ENCODE data around the gene GCN1. TPM values are rescaled to one million over a fixed set of nuclear protein-coding genes. Genes with fewer than 3 reads are reported as not detected.

GCN1 gene, protein sequence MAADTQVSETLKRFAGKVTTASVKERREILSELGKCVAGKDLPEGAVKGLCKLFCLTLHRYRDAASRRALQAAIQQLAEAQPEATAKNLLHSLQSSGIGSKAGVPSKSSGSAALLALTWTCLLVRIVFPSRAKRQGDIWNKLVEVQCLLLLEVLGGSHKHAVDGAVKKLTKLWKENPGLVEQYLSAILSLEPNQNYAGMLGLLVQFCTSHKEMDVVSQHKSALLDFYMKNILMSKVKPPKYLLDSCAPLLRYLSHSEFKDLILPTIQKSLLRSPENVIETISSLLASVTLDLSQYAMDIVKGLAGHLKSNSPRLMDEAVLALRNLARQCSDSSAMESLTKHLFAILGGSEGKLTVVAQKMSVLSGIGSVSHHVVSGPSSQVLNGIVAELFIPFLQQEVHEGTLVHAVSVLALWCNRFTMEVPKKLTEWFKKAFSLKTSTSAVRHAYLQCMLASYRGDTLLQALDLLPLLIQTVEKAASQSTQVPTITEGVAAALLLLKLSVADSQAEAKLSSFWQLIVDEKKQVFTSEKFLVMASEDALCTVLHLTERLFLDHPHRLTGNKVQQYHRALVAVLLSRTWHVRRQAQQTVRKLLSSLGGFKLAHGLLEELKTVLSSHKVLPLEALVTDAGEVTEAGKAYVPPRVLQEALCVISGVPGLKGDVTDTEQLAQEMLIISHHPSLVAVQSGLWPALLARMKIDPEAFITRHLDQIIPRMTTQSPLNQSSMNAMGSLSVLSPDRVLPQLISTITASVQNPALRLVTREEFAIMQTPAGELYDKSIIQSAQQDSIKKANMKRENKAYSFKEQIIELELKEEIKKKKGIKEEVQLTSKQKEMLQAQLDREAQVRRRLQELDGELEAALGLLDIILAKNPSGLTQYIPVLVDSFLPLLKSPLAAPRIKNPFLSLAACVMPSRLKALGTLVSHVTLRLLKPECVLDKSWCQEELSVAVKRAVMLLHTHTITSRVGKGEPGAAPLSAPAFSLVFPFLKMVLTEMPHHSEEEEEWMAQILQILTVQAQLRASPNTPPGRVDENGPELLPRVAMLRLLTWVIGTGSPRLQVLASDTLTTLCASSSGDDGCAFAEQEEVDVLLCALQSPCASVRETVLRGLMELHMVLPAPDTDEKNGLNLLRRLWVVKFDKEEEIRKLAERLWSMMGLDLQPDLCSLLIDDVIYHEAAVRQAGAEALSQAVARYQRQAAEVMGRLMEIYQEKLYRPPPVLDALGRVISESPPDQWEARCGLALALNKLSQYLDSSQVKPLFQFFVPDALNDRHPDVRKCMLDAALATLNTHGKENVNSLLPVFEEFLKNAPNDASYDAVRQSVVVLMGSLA (N-terminal part only)
- 152 and 211 TPM in 2 replicates for total RNA-seq

GRCh38 chr12:120194534-120195395 lies at the start of gene GCN1:
TSS of gene GCN1 (minus strand) at chr12:120194715. CDS start at chr12:120194697, 18 bp downstream.

GRCh38 chr12:120116441-120116791 lies 78.1 kb downstream of the GCN1 start, which contains the start of gene RAB35:
TSS of gene RAB35 (minus strand) at chr12:120116753. CDS start at chr12:120116650, 103 bp downstream.

Other genes starting within 250 kb of the GCN1 start
- not detected in 2 replicates for gene BICDL1, start 205.5 kb downstream of the GCN1 start, total RNA-seq
- 26.2 and 32.1 TPM in 2 replicates for gene RAB35, start 78.0 kb downstream of the GCN1 start, total RNA-seq
- 1,669 and 2,485 TPM in 2 replicates for gene RPLP0, start 6.4 kb upstream of the GCN1 start, total RNA-seq
- 27.4 and 38.6 TPM in 2 replicates for gene PXN, start 71.0 kb upstream of the GCN1 start, total RNA-seq
- not detected in 2 replicates for gene RNU4-2, start 97.2 kb upstream of the GCN1 start, total RNA-seq
- gene RNU4-1, start 98.5 kb upstream of the GCN1 start, total RNA-seq: under 0.01 TPM in 1 of 2 replicates, not detected in the other
- gene SIRT4, start 107.6 kb upstream of the GCN1 start, total RNA-seq: 1.5 and 2.0 TPM in 2 replicates
- not detected in 2 replicates for gene PLA2G1B, start 133.1 kb upstream of the GCN1 start, total RNA-seq
- 0.20 TPM in 1 of 2 replicates, not detected in the other for gene MSI1, start 174.4 kb upstream of the GCN1 start, total RNA-seq
- gene COX6A1, start 243.4 kb upstream of the GCN1 start, total RNA-seq: 323 and 352 TPM in 2 replicates